ENCODE measurements around the gene NFASC.

The NFASC gene

DNA sequence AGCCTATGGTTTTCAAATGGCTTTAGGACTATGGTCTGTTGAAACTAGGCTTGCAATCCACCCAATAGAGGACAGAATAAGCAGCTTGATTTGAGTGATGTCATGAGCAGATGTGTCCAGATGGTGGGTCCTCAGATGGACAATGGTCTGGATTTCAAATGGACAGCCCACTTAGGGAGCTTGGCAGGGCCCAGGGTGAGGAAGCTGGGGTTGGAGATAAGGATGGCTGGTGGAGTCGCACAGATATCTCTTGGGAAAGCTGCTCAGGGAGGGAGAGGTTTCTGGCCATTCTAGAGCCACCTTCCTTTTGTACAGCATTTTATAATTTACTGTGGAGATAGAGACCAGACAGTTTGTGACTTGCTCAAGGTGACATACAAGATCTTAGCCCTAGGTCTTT, 55.0 kb downstream of the NFASC start:
- no peak for DNase-seq (ENCODE audit: low read depth)
- TF ChIP-seq, protein P1, sequence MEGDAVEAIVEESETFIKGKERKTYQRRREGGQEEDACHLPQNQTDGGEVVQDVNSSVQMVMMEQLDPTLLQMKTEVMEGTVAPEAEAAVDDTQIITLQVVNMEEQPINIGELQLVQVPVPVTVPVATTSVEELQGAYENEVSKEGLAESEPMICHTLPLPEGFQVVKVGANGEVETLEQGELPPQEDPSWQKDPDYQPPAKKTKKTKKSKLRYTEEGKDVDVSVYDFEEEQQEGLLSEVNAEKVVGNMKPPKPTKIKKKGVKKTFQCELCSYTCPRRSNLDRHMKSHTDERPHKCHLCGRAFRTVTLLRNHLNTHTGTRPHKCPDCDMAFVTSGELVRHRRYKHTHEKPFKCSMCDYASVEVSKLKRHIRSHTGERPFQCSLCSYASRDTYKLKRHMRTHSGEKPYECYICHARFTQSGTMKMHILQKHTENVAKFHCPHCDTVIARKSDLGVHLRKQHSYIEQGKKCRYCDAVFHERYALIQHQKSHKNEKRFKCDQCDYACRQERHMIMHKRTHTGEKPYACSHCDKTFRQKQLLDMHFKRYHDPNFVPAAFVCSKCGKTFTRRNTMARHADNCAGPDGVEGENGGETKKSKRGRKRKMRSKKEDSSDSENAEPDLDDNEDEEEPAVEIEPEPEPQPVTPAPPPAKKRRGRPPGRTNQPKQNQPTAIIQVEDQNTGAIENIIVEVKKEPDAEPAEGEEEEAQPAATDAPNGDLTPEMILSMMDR (conservative IDR thresholded peaks at IDR 0.05; ENCODE audit: control insufficient read depth, insufficient read depth, low read depth, low read length): no peak
- H3K4me3 ChIP-seq (ENCODE audit: control insufficient read depth, low read depth, low read length): no peak overlapping the region

DNA sequence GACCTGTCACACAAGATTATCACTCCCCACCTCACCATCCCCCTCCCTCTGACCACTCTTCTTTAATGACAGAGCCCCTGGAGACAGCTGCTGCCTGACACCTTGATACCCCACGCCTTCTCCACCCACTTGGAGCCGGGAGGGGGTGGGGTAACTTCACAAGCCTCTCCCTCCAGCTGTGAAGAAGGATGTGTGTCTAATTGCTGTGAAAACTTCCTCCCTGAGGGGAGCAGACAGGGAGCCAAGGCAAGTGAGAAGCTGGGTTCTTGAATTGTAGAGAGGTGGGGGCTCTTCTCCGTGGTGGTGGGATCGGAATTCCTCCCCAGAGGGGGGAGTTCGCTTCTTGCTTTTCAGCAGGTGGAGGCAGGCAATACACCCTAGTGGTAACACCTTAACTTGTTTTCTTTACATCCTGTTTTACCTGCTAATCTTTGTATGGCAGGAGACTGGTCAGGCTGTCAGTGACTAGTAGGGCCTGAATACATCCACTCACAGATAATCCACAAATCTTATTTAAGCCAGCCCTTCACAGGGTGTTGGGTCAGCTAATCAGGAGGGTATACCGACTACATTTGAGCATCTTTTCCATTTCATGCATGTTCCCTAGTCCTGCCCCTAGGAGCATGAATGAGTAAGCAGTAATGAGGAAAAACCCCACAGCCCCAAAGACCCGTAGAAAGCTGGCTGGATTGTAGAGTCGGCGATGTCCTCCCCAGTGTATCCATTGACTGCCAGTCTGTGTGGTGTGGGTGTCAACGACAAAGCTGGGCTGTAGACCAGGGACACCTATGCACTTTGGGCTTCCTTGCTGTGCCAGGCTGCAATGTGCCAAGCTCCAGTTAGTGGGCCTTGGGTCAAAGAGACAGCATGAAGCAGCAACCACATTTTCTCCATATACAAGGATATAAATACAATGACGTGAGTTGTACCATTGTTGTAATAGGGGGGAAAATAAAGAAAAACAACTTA, 57.3 kb downstream of the NFASC start:
- DNase-seq (ENCODE audit: low read depth): no peak
- TF ChIP-seq, protein P1 (conservative IDR thresholded peaks at IDR 0.05; ENCODE audit: control insufficient read depth, insufficient read depth, low read depth, low read length): no peak
- H3K4me3 ChIP-seq (ENCODE audit: control insufficient read depth, low read depth, low read length): no peak overlapping the region

DNA sequence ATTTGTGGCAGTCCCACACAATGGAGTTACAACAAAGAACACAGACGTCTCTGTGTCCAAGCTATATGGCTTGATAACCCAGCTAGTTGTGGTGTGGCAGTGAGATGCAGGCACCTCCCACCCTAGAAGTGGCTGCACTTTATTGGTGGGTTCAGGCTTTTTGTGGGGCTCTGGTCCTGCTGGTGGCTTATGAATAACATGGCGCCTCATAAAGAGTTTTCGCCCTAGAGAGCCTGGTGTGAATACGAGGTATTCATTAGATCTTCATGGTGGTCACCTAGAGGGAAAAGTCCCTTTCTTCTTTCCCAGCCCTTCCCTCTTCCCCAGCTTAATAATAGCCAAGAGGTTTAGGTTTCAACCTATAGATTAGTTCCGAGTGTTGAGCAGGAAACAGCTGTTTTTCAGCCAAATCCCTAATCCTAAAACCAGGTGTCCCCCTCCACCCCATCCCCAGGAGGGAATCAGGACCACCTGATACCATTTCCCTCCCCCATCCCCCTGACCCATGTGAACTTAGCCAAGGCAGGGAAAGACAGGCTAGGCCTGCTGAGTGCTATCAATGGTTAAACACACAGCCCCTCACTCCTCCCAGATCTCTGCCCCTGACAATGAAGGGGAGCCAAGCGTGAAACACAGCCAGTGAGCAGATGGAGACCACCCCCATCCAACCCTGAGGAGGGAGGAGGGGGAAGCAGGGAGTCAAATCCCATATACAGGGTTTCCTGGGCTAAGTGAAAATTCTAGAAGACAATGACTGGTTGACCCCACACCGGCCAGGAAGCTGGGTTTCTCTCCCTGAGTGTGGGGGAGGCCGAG, 58.2 kb downstream of the NFASC start:
- H3K4me3 ChIP-seq (ENCODE audit: control insufficient read depth, low read depth, low read length): no peak overlapping the region
- TF ChIP-seq, protein P1 (conservative IDR thresholded peaks at IDR 0.05; ENCODE audit: control insufficient read depth, insufficient read depth, low read depth, low read length): no peak
- DNase-seq (ENCODE audit: low read depth): no peak

DNA sequence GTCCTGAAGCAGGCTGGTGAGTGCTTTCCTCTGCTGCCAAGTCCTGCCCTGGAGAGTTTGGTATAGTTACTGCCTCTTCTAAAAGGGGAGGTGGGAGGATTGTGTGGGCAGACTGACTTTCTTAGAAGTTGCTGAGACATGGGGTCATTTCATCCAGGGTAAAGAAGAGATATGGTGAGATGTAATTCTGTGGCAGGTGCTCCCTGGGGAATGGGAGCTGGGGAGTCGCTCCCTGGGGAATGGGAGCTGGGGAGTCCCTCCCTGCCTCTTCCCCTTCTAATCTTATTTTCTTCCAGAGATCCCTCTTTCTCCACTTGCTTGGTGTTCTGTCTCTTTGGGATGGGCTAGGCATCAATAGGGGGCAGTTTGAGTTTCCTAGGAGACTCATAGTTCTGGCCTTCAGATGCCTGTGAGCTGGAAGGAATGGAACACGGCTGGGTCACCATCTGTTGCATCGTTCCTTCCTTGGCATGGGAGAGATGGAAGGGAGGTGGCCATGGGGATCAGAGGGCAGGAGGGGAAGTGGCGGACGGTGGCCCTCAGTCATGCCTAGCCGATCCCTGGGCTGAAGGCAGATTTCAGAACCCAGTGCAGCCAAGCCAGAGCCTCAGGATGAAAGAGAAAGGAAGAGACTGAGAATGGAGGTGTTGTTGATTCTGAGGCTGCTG, 59.0 kb downstream of the NFASC start:
- TF ChIP-seq, protein P1 (conservative IDR thresholded peaks at IDR 0.05; ENCODE audit: control insufficient read depth, insufficient read depth, low read depth, low read length): no peak
- no peak for DNase-seq (ENCODE audit: low read depth)
- H3K4me3 ChIP-seq (ENCODE audit: control insufficient read depth, low read depth, low read length): no peak overlapping the region

DNA sequence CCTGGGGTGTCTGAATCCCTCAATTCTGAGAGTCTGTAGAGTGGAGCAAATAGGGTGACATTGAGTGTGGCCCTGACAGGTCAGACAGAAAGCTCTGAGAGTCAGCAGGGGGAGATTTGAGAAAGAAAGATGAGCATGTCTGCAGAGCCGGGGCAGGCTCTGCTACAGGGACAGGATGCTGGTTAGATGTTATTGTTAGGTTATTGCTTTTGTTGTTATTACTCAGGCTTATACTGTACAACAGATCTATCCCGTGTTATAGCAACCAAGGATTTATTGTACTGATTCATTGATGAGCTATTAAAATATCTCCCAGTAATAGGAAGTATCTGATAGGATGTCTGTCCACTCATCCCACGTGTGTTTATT, 59.5 kb downstream of the NFASC start:
- no peak for DNase-seq (ENCODE audit: low read depth)
- no peak overlapping the region for H3K4me3 ChIP-seq (ENCODE audit: control insufficient read depth, low read depth, low read length)
- TF ChIP-seq, protein P1 (conservative IDR thresholded peaks at IDR 0.05; ENCODE audit: control insufficient read depth, insufficient read depth, low read depth, low read length): no peak

DNA sequence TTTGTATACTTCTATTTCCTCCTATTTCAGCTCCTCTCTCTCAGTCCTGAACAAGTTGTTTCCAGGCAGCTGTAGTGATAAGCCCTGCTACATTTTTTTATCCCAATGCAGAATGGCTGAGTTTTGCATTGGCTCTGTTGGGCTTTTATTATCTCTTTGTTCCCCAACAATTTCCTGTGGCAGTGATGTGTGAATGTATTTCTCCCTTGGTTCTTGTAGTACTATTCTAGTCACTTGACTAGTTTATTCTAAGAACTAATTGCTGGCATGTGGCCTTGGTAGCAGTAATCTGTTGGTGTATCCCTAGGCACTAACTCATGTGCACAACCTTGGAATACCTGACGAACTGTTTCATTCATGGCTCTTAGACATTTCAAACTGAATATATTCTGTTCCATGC, 60.7 kb downstream of the NFASC start:
- H3K4me3 ChIP-seq (ENCODE audit: control insufficient read depth, low read depth, low read length): no peak overlapping the region
- DNase-seq (ENCODE audit: low read depth): no peak
- TF ChIP-seq, protein P1 (conservative IDR thresholded peaks at IDR 0.05; ENCODE audit: control insufficient read depth, insufficient read depth, low read depth, low read length): no peak

Data from fibroblast of mammary gland (primary cell).